WTC11 (cell line): ENCODE data around the gene CARD11. TPM values are rescaled to one million over a fixed set of nuclear protein-coding genes. Genes with fewer than 3 reads are reported as not detected.

Experiments
- ATAC-seq: fragments of 200-7000 bp; cut with Tn5 transposase; 2 replicates; pipeline ENCODE4 v1.10.0; 2021; ENCODE audit warnings: mild to moderate bottlenecking, moderate library complexity
- CTCF ChIA-PET: fragments of 300-600 bp; sonication (Branson Sonifier 250); formaldehyde crosslinking; loops from one replicate; lab custom pipeline; 2021; ENCODE audit warnings: antibody characterized with exemption; lab: Charles Lee
- POLR2A ChIA-PET: fragments of 350-600 bp; sonication (Branson Sonifier 250); formaldehyde crosslinking; loops from one replicate; lab custom pipeline; 2021; ENCODE audit warnings: antibody characterized with exemption; lab: Charles Lee
- DNase-seq: peaks from one replicate; pipeline ENCODE4 v3.0.0; 2021; ENCODE audit warnings: low spot score
- H3K27ac Mint-ChIP-seq: 2 replicates; pipeline ENCODE4 v1.8.0; 2021; ENCODE audit warnings: mixed read lengths
- H3K27me3 Mint-ChIP-seq: 2 replicates; pipeline ENCODE4 v1.8.0; 2021; ENCODE audit warnings: low read depth, mild to moderate bottlenecking, moderate library complexity, mixed read lengths
- H3K36me3 Mint-ChIP-seq: 2 replicates; pipeline ENCODE4 v1.8.0; 2021; ENCODE audit warnings: mixed read lengths
- H3K4me1 Mint-ChIP-seq: 2 replicates; pipeline ENCODE4 v1.8.0; 2022; ENCODE audit warnings: mixed read lengths
- H3K4me3 Mint-ChIP-seq: 2 replicates; pipeline ENCODE4 v1.8.0; 2021; ENCODE audit warnings: mild to moderate bottlenecking, moderate library complexity, mixed read lengths
- H3K9me3 Mint-ChIP-seq: 2 replicates; pipeline ENCODE4 v1.8.0; 2021; ENCODE audit warnings: mixed read lengths
- CBFB ChIP-seq: sonication (generic); formaldehyde crosslinking; IDR thresholded peaks from 2 replicates; pipeline ENCODE4 v1.8.1; 2022; ENCODE audit warnings: mild to moderate bottlenecking, low read depth, missing genetic modification reagents
- E2F4 ChIP-seq: sonication (generic); formaldehyde crosslinking; IDR thresholded peaks from 2 replicates; pipeline ENCODE4 v1.8.1; 2022; ENCODE audit warnings: low read depth, mild to moderate bottlenecking, moderate library complexity, missing genetic modification reagents, borderline replicate concordance
- ESRRA ChIP-seq: sonication (generic); formaldehyde crosslinking; IDR thresholded peaks from 2 replicates; pipeline ENCODE4 v1.8.1; 2022; ENCODE audit warnings: mild to moderate bottlenecking, missing genetic modification reagents, borderline replicate concordance
- ETV6 ChIP-seq: sonication (generic); formaldehyde crosslinking; IDR thresholded peaks from 2 replicates; pipeline ENCODE4 v1.8.1; 2022; ENCODE audit warnings: mild to moderate bottlenecking, missing genetic modification reagents
- GRHL2 ChIP-seq: fragments of 250-450 bp; sonication (Bioruptor Pico); IDR thresholded peaks from 2 replicates; pipeline ENCODE4 v1.8.0; 2022; ENCODE audit warnings: mild to moderate bottlenecking, moderate library complexity; ENCODE audit not compliant: insufficient replicate concordance, severe bottlenecking
- HMGXB4 ChIP-seq: sonication (generic); formaldehyde crosslinking; IDR thresholded peaks from 2 replicates; pipeline ENCODE4 v1.8.1; 2023; ENCODE audit warnings: mild to moderate bottlenecking, moderate library complexity, missing genetic modification reagents
- KAT7 ChIP-seq: sonication (generic); formaldehyde crosslinking; IDR thresholded peaks from 2 replicates; pipeline ENCODE4 v1.8.1; 2023; ENCODE audit warnings: missing genetic modification reagents, mild to moderate bottlenecking, borderline replicate concordance
- NFE2L1 ChIP-seq: sonication (generic); formaldehyde crosslinking; IDR thresholded peaks from 2 replicates; pipeline ENCODE4 v1.8.1; 2023; ENCODE audit warnings: missing genetic modification reagents
- NFYB ChIP-seq: sonication (generic); formaldehyde crosslinking; conservative IDR thresholded peaks from 2 replicates; pipeline ENCODE4 v1.8.0; 2022; ENCODE audit warnings: low read depth, missing genetic modification reagents
- NR2C2 ChIP-seq: sonication (generic); formaldehyde crosslinking; IDR thresholded peaks from 2 replicates; pipeline ENCODE4 v1.8.0; 2022; ENCODE audit warnings: mild to moderate bottlenecking, missing genetic modification reagents
- RORB ChIP-seq: fragments of 250-450 bp; sonication (Bioruptor Pico); IDR thresholded peaks from 2 replicates; pipeline ENCODE4 v1.9.0; 2021; ENCODE audit warnings: mild to moderate bottlenecking
- SMAD4 ChIP-seq: sonication (generic); formaldehyde crosslinking; IDR thresholded peaks from 2 replicates; pipeline ENCODE4 v1.8.0; 2022; ENCODE audit warnings: mild to moderate bottlenecking, missing genetic modification reagents
- SOX15 ChIP-seq: fragments of 250-450 bp; sonication (Bioruptor Pico); IDR thresholded peaks from 2 replicates; pipeline ENCODE4 v1.9.0; 2021; ENCODE audit warnings: mild to moderate bottlenecking
- STAT6 ChIP-seq: sonication (generic); formaldehyde crosslinking; conservative IDR thresholded peaks from 2 replicates; pipeline ENCODE4 v1.8.1; 2023; ENCODE audit warnings: mild to moderate bottlenecking, low read depth, missing genetic modification reagents, moderate library complexity
- TEAD1 ChIP-seq: sonication (generic); formaldehyde crosslinking; IDR thresholded peaks from 2 replicates; pipeline ENCODE4 v1.8.0; 2022; ENCODE audit warnings: mild to moderate bottlenecking, missing genetic modification reagents
- TEAD4 ChIP-seq: sonication (generic); formaldehyde crosslinking; IDR thresholded peaks from 2 replicates; pipeline ENCODE4 v1.8.0; 2022; ENCODE audit warnings: mild to moderate bottlenecking, missing genetic modification reagents
- TP53 ChIP-seq: sonication (generic); formaldehyde crosslinking; IDR thresholded peaks from 2 replicates; pipeline ENCODE4 v1.8.1; 2023; ENCODE audit warnings: mild to moderate bottlenecking, missing genetic modification reagents
- total RNA-seq: library from RNA; stranded (reverse); gene quantifications from 3 replicates; pipeline ENCODE4 v1.2.3, GENCODE V29; 2021
- TF ChIP-seq, protein P1 (sequence below): sonication (generic); formaldehyde crosslinking; IDR thresholded peaks from 2 replicates; pipeline ENCODE4 v1.8.0; 2023; ENCODE audit warnings: missing genetic modification reagents, mild to moderate bottlenecking, borderline replicate concordance
- TF ChIP-seq, protein P2 (sequence below): fragments of 250-450 bp; sonication (Bioruptor Pico); IDR thresholded peaks from 2 replicates; pipeline ENCODE4 v1.9.0; 2021; ENCODE audit warnings: mild to moderate bottlenecking
- TF ChIP-seq, protein P3 (sequence below): sonication (generic); formaldehyde crosslinking; IDR thresholded peaks from 2 replicates; pipeline ENCODE4 v1.8.0; 2022; ENCODE audit warnings: mild to moderate bottlenecking, missing genetic modification reagents

The CARD11 gene
- total RNA-seq, 1 experiment from 2014 or later = 40.8 TPM

DNA sequence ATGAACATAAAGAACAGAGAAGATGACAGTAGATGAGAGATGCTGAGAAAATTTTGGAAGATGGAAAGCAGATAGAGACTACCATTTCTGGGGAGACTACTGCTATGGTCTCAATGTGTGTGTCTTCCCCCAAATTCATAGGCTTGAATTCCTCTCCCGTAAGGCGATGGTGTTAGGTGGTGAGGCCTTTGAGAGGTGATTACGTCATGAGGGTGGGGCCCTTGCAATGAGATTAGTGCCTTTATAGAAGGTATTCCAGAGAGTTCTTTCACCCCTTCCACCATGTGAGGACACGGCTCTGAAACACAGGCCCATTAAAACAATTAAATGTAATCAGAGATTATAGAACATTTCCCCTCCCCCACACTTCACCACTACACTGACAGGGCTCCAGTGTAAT, 23.9 kb downstream of the CARD11 start (continued):
- TF ChIP-seq E2F4 (CRISPR knock-in tag) = no peak
- TF ChIP-seq, protein P1, sequence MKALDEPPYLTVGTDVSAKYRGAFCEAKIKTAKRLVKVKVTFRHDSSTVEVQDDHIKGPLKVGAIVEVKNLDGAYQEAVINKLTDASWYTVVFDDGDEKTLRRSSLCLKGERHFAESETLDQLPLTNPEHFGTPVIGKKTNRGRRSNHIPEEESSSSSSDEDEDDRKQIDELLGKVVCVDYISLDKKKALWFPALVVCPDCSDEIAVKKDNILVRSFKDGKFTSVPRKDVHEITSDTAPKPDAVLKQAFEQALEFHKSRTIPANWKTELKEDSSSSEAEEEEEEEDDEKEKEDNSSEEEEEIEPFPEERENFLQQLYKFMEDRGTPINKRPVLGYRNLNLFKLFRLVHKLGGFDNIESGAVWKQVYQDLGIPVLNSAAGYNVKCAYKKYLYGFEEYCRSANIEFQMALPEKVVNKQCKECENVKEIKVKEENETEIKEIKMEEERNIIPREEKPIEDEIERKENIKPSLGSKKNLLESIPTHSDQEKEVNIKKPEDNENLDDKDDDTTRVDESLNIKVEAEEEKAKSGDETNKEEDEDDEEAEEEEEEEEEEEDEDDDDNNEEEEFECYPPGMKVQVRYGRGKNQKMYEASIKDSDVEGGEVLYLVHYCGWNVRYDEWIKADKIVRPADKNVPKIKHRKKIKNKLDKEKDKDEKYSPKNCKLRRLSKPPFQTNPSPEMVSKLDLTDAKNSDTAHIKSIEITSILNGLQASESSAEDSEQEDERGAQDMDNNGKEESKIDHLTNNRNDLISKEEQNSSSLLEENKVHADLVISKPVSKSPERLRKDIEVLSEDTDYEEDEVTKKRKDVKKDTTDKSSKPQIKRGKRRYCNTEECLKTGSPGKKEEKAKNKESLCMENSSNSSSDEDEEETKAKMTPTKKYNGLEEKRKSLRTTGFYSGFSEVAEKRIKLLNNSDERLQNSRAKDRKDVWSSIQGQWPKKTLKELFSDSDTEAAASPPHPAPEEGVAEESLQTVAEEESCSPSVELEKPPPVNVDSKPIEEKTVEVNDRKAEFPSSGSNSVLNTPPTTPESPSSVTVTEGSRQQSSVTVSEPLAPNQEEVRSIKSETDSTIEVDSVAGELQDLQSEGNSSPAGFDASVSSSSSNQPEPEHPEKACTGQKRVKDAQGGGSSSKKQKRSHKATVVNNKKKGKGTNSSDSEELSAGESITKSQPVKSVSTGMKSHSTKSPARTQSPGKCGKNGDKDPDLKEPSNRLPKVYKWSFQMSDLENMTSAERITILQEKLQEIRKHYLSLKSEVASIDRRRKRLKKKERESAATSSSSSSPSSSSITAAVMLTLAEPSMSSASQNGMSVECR = no peak
- TF ChIP-seq NR2C2 = no peak
- TF ChIP-seq NFYB (CRISPR knock-in tag) = no peak
- TF ChIP-seq SMAD4 (CRISPR knock-in tag) = no peak
- TF ChIP-seq ETV6 (CRISPR knock-in tag) = no peak
- TF ChIP-seq, all 79 proteins: peak for 0

DNA sequence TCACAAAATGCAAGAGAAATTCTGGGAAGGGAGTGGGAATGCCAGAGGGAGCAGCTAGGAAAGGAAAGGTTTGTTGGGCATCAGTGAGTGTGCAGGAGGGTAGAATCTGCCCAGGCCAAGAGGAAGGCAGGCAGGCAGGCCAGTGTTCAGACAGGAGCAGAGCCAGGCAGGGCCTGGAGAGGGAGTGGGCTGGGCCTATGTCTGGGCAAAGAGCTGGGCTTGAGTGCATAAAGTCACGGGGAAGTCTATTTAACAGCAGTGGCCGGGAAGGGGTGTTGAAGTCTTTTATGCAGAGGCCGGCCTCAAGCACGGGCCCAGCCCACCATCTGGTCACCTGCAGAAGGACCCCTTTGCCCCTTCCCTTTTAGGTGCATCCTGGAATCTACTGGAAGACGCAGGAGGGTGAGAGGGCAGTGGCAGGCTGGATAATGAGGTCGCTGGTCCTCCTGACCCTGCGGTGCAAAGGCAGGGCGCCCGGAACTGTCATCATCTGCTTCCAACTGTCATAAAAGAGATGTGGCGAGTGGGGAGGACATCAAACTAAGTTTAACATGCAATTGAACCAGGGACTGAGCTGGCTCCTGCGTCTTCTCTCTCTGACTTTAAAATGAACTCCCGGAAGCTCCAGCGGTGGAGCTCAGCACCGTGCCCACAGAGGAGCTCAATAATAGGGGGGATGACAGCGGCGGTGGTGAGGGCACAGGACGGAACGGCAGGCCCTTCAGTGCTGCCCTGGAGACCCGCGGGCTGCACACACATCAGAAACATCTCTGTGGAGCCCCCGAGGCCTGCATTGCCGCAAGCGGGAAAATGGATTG, 29.5 kb downstream of the CARD11 start:
- Mint-ChIP-seq H3K4me3 (no peak overlapping the region), H3K36me3 (peaks cover 9% of the 10 kb centered on the region), H3K4me1 (no peaks in the 10 kb centered on the region), H3K9me3 (0 out of 2 replicates have a peak, but pooled peaks cover 8% of the 10 kb centered on the region)
- TF ChIP-seq SOX15 (no peak), CBFB (CRISPR knock-in tag) (no peak), STAT6 (CRISPR knock-in tag) (no peak), RORB (CRISPR knock-in tag) (no peak), ESRRA (CRISPR knock-in tag) (no peak), TEAD4 (CRISPR knock-in tag) (no peak), GRHL2 (CRISPR knock-in tag) (no peak), HMGXB4 (no peak), KAT7 (CRISPR knock-in tag) (no peak), TEAD1 (CRISPR knock-in tag) (no peak), NFE2L1 (CRISPR knock-in tag) (no peak), TP53 (CRISPR knock-in tag) (no peak)
- TF ChIP-seq, protein P2, sequence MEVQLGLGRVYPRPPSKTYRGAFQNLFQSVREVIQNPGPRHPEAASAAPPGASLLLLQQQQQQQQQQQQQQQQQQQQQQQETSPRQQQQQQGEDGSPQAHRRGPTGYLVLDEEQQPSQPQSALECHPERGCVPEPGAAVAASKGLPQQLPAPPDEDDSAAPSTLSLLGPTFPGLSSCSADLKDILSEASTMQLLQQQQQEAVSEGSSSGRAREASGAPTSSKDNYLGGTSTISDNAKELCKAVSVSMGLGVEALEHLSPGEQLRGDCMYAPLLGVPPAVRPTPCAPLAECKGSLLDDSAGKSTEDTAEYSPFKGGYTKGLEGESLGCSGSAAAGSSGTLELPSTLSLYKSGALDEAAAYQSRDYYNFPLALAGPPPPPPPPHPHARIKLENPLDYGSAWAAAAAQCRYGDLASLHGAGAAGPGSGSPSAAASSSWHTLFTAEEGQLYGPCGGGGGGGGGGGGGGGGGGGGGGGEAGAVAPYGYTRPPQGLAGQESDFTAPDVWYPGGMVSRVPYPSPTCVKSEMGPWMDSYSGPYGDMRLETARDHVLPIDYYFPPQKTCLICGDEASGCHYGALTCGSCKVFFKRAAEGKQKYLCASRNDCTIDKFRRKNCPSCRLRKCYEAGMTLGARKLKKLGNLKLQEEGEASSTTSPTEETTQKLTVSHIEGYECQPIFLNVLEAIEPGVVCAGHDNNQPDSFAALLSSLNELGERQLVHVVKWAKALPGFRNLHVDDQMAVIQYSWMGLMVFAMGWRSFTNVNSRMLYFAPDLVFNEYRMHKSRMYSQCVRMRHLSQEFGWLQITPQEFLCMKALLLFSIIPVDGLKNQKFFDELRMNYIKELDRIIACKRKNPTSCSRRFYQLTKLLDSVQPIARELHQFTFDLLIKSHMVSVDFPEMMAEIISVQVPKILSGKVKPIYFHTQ = no peak
- TF ChIP-seq, protein P3, sequence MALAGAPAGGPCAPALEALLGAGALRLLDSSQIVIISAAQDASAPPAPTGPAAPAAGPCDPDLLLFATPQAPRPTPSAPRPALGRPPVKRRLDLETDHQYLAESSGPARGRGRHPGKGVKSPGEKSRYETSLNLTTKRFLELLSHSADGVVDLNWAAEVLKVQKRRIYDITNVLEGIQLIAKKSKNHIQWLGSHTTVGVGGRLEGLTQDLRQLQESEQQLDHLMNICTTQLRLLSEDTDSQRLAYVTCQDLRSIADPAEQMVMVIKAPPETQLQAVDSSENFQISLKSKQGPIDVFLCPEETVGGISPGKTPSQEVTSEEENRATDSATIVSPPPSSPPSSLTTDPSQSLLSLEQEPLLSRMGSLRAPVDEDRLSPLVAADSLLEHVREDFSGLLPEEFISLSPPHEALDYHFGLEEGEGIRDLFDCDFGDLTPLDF (CRISPR knock-in tag) = no peak
- TF ChIP-seq, all 79 proteins: peak for 0
- POLR2A ChIA-PET = no interaction called here
- Mint-ChIP-seq H3K27me3 (no peaks in the 10 kb centered on the region), H3K27ac (peak overlapping the region; percentile 47)
- ATAC-seq = no peak
- DNase-seq = no peak
- CTCF ChIA-PET = no interaction called here
